Spleen (tissue), 7 donors: Measurements from ENCODE around the gene ASF1B.

Source experiments
- POLR2A ChIP-seq, 3 donors: fragments of 450-650 bp; IDR thresholded peaks; one replicate each; pipeline ENCODE4 v1.5.1; 2017; ENCODE audit warnings: antibody characterized with exemption in 3 of 3, mild to moderate bottlenecking in 1 of 3
- TF ChIP-seq, protein P1 (sequence below), 11 experiments: fragments of 200-600 bp in 7 of 11; fragments of 450-650 bp in 4 of 11; sonication (generic) in 4 of 11; IDR thresholded peaks in 8 of 11; conservative IDR thresholded peaks in 3 of 11; 1 replicate in 7 of 11; 2 replicates in 4 of 11; pipeline versions ENCODE4 v1.4.0 to v1.8.0; 2016 to 2021; ENCODE audit warnings: antibody characterized with exemption in 11 of 11, inconsistent platforms in 4 of 11, mild to moderate bottlenecking in 1 of 11
- donor health status: DM: no; HTN: no; CAD: no; lungs with moderate emphysema.
- donor health status: DM: no; HTN: no; CAD: no.
- donor health status: DM: no; HTN: no; CAD: no.

DNA sequence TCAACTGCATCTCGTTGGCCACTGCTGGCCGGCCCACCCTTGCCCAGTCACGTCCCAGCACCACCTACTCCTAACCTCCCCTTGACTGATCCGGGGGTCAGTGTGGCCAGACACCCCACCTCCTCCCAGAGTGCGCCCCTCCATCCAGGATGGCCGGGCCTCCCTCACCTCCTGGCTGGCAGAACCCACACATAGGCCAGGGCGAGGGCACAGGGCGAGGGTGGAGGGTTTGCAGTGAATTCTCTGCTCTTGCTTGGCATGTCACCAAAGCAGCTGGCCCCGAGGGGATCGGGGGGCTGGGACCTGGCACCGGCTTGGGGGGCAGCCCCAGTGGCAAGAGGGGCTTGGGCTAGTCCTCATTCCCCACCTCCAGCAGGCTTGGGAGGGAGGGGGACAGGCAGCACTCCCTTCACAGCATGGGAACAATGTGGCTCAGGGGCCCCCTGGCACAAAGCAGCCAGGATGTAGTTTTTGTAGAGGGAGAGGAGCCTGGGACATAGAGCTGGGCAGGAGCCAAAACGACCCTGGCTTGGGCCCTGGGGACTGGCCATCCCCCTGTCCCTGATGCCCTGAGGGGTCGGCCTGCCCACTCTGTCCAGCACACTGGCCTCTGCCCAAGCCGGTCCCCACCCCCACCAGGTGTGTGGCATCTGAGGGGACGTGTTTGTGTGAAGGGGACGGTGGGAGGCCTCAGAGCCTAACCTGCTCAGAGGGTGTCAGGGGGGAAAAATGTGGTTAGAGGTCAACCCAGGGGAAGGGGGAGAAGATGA lies 28.5 kb upstream of the ASF1B start:
- TF ChIP-seq, protein P1, sequence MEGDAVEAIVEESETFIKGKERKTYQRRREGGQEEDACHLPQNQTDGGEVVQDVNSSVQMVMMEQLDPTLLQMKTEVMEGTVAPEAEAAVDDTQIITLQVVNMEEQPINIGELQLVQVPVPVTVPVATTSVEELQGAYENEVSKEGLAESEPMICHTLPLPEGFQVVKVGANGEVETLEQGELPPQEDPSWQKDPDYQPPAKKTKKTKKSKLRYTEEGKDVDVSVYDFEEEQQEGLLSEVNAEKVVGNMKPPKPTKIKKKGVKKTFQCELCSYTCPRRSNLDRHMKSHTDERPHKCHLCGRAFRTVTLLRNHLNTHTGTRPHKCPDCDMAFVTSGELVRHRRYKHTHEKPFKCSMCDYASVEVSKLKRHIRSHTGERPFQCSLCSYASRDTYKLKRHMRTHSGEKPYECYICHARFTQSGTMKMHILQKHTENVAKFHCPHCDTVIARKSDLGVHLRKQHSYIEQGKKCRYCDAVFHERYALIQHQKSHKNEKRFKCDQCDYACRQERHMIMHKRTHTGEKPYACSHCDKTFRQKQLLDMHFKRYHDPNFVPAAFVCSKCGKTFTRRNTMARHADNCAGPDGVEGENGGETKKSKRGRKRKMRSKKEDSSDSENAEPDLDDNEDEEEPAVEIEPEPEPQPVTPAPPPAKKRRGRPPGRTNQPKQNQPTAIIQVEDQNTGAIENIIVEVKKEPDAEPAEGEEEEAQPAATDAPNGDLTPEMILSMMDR (IDR thresholded peaks at IDR 0.05 in 8 of 11, conservative IDR thresholded peaks at IDR 0.05 in 3 of 11): no peak
- no peak for TF ChIP-seq POLR2A (IDR thresholded peaks at IDR 0.05)
